BLaER1 (cell line): ENCODE results near the gene OBSCN.

Experiments
- H3K27ac ChIP-seq: shearing (Covaris generic); formaldehyde crosslinking; 2 replicates; pipeline ENCODE4 v1.8.1; 2022
- H3K27me3 ChIP-seq: shearing (Covaris generic); formaldehyde crosslinking; 2 replicates; pipeline ENCODE4 v1.8.1; 2022
- H3K36me3 ChIP-seq: shearing (Covaris generic); formaldehyde crosslinking; 2 replicates; pipeline ENCODE4 v1.8.1; 2022
- H3K4me1 ChIP-seq: shearing (Covaris generic); formaldehyde crosslinking; 2 replicates; pipeline ENCODE4 v1.8.1; 2022
- H3K4me2 ChIP-seq: shearing (Covaris generic); formaldehyde crosslinking; 2 replicates; pipeline ENCODE4 v1.8.1; 2022
- H3K4me3 ChIP-seq: shearing (Covaris generic); formaldehyde crosslinking; 2 replicates; pipeline ENCODE4 v1.8.1; 2022
- H3K9ac ChIP-seq: shearing (Covaris generic); formaldehyde crosslinking; 2 replicates; pipeline ENCODE4 v1.8.1; 2022
- H3K9me3 ChIP-seq: shearing (Covaris generic); formaldehyde crosslinking; 2 replicates; pipeline ENCODE4 v1.8.1; 2022
- H4K20me1 ChIP-seq: shearing (Covaris generic); formaldehyde crosslinking; 2 replicates; pipeline ENCODE4 v1.8.1; 2022
- Cebpa-rat ChIP-seq: shearing (Covaris generic); IDR thresholded peaks from 2 replicates; pipeline ENCODE4 v1.8.1; 2022

Gene OBSCN

DNA sequence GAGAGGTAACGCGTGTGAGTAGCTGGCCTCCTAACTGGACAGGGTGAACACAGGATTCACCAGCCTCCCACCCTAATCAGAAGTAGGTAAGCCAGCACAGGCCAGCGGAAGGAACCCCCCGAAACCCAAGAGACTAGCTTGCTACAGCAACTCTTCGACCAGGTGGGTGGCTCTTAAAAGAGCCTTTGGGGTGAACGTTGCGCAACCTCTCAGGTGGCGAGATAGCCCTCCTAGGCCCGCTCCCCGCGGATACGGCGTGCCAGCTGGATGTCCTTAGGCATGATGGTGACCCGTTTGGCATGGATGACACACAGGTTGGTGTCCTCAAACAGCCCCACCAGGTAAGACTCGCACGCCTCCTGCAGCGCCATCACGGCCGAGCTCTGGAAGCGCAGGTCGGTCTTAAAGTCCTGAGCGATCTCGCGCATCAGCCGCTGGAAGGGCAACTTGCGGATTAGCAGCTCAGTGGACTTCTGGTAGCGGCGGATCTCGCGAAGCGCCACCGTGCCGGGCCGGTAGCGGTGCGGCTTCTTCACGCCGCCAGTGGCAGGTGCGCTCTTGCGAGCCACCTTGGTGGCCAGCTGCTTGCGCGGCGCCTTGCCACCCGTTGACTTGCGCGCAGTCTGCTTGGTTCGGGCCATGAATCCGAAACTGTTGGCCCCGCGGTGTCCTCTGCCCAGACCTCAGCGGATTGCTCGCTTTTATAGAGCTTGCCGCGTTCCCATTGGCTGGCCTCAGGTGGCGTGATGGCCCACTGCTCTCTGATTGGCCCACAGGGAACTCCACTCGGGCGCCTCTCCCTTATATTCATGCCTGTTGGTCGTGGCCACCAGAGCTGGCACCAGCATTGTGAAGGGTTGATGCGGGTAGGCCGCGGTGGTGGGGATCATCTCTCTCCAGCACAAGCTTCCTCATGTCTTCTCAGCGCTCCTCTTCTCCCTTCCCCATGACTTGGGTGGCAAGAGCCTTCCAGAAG, 217.1 kb downstream of the OBSCN start:
- no peaks in the 10 kb centered on the region for H4K20me1 ChIP-seq
- no peak overlapping the region for H3K9ac ChIP-seq
- H3K27me3 ChIP-seq = no peaks in the 10 kb centered on the region
- peak; percentile 84 for TF ChIP-seq Cebpa-rat
- H3K9me3 ChIP-seq = peaks cover 9% of the 10 kb centered on the region
- H3K27ac ChIP-seq = no peak overlapping the region
- no peak overlapping the region for H3K4me2 ChIP-seq
- no peak overlapping the region for H3K4me3 ChIP-seq
- H3K36me3 ChIP-seq = peaks cover 5% of the 10 kb centered on the region; the same call in 1 of the 2 replicates
- H3K4me1 ChIP-seq = no peaks in the 10 kb centered on the region

DNA sequence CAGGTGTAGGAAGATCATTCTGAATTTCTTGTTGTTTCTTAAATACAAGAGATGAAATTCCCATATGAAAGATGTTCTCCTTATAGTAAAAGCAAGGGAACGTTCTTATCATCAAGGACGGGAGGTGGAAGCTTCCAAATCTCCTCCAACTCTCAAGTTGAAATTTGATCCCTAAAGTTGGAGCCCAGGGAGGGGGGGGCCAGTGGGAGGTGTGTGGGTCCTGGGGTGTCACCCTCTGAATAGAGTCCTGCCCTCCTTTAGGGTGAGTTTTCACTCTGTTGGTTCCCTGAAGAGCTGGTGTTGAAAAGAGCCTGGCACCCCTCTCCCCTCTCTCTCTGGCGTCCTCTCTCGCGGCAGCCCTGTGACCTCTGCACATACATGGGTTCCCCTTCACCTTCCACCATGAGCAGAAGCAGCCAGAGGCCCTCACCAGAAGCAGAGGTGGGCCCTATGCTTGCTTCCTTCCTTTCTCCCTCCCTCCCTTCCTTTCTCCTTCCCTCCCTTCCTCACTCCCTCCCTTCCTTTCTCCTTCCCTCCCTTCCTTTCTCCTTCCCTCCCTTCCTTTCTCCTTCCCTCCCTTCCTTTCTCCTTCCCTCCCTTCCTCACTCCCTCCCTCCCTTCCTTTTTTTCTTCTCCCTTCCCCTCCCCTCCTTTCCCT, 218.8 kb downstream of the OBSCN start:
- Histone ChIP-seq H4K20me1 (no peaks in the 10 kb centered on the region), H3K36me3 (peaks cover 5% of the 10 kb centered on the region; the same call in 1 of the 2 replicates), H3K4me3 (no peak overlapping the region), H3K27ac (no peak overlapping the region), H3K4me1 (no peaks in the 10 kb centered on the region), H3K27me3 (no peaks in the 10 kb centered on the region), H3K4me2 (no peak overlapping the region), H3K9me3 (peaks cover 9% of the 10 kb centered on the region), H3K9ac (no peak overlapping the region)
- TF ChIP-seq Cebpa-rat = no peak

DNA sequence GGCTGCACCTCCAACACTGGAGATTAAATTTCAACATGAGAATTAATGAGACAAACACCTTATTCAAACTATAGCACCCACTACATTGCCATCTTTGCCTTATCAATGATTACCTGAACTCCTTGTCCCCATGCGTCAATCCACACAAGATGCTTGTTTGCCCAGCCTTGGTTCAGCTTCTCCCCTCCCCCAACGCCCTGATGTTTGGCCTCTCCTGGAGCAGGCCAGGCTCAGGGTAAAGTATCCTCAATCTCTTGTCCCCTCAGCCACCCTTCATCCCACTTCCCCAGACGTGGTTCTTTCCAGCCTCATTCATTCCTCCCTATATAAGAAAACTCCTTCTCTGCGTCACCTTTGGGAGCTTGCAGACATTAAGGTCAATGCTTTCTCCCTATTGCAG, 220.6 kb downstream of the OBSCN start:
- Histone ChIP-seq H3K4me1 (no peaks in the 10 kb centered on the region), H4K20me1 (no peaks in the 10 kb centered on the region), H3K36me3 (peaks cover 5% of the 10 kb centered on the region; the same call in 1 of the 2 replicates), H3K9ac (no peak overlapping the region), H3K4me2 (no peak overlapping the region), H3K27ac (no peak overlapping the region), H3K4me3 (no peak overlapping the region), H3K27me3 (no peaks in the 10 kb centered on the region), H3K9me3 (peaks cover 9% of the 10 kb centered on the region)
- no peak for TF ChIP-seq Cebpa-rat
